Inflammatory macrophage treated with lipopolysaccharide for 4 hours (primary cell): ENCODE results near the gene STK24.

Source experiments
- DNase-seq: peaks from one replicate; pipeline ENCODE4 v3.0.0-alpha.2; 2020

The STK24 gene

GRCh38 chr13:98508280-98508679 is 68.6 kb downstream of the STK24 start:
- DNase-seq: no peak

DNA sequence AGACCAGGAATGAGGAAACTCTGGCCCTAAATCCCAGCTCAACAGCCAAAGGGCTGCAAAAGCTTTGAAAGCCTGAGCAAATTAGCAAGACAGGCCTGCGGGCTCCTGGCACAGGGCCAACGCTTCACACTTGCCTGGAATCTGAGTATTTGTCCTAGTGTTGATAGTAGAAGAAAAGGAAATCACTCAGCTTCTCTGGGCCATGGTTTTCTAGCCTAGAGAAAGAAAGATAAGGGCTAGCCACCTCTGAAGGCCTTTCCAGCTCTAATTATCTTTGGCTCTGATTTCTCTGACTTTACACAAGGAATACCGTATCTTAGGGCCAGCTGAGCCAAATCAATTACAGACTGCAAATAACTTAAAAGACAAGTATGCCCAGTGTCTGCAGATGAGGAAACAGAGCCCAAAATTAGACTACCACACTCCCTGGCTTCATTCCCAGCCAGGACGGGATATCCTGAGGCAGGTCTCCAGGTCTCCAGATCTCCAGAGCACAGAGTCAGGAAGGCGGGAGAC is 69.6 kb downstream of the STK24 start:
- no peak for DNase-seq

DNA sequence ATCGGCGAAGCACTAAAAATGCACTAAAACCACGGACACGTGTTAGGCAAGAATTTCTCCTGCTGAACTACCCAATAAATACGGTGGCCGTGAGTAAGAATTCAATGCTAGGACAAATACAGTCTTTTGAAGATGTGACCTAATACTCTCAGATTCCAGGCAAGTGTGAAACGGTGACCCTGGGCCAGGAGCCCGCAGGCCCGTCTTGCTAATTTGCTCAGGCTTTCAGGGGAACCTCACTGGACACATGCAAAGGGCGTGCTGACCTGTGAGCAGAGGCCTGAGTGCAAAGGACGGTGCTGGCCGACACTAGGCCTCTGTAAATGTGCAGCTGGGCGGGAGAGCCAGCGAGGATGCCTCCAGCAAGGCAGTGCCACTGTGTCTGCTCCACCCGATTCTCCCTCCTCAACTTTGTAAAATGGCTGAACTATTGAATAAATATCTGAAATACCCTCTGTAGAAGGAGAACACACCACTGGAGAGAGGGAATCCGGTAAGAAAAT is 70.1 kb downstream of the STK24 start:
- DNase-seq: no peak

GRCh38 chr13:98506322-98506721 is 70.6 kb downstream of the STK24 start:
- no peak for DNase-seq

- no peak for DNase-seq
These were observed 71.7 kb downstream of the STK24 start for GRCh38 chr13:98505217-98505616.

GRCh38 chr13:98504371-98504963 is 72.4 kb downstream of the STK24 start:
- DNase-seq: no peak

- DNase-seq: no peak
These were observed 72.9 kb downstream of the STK24 start for GRCh38 chr13:98504029-98504351.

DNA sequence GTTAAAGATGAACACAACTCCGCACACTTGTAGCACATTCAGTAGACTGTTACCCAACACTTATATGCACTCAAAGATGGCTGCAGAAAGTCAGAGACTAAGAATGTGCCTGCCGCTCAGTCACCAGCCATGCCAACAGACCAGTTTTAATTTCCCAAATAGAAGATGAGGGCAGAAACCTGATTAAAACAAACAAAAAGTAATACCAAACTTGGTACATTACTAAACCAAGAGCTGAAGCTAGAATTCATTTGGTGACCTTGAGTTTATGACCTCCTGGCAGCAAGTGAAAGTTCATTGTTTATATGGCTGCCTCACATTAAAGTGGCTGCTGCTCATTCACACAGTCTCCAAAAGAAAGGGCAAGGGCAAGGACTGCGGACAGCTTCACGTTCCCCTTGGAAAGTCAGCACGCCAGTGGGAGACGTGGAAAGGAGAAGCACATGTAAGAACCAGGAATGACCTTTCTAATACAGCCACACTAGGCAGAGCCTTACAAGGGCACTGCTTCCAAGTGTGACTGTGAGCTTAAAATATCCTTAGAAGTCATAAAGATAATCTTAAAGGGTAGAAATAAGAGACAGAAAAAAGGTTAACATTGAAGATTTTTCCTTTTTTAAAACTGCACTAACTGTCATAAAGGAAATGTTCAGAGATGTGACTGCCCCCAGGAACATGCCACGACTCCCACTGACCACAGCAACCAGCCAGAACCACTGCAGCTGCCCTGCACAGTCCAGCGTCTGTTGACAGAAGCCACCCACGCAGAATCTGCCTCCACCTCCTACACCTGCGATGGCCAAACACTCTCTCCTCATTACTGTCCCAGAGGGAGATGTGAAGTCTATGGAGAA is 73.5 kb downstream of the STK24 start:
- no peak for DNase-seq

GRCh38 chr13:98500963-98501421 is 75.9 kb downstream of the STK24 start:
- DNase-seq: no peak

DNA sequence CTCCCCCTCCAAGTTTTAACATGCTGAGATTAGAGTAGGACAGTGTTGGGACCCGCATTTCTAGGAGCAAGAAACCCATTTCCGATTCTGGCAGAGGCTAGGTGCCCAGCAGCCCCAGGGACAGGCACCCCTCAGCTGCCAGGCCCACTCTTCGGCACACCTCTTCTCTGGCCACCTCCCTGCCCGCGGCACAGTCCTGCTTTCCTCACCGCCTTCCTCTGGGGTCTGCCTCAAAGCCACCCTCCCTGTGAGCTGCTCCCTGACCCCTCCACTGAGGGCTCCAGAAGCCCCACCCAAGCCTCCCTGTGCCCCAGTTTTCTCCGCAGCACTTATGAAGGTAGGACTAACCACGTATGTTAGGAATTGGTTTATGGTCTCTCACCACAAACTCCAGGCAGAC is 79.9 kb downstream of the STK24 start:
- DNase-seq: no peak

- DNase-seq: no peak
These were observed 80.5 kb downstream of the STK24 start for GRCh38 chr13:98496479-98496791.

GRCh38 chr13:98495627-98496478 is 81.1 kb downstream of the STK24 start:
- DNase-seq: peak; percentile 61

- no peak for DNase-seq
These were observed 82.1 kb downstream of the STK24 start for GRCh38 chr13:98494769-98495168.

GRCh38 chr13:98493042-98493712 is 83.7 kb downstream of the STK24 start:
- peak; percentile 20 for DNase-seq

GRCh38 chr13:98492335-98493041 is 84.4 kb downstream of the STK24 start:
- DNase-seq: no peak

- DNase-seq: no peak
These were observed 86.0 kb downstream of the STK24 start for GRCh38 chr13:98490866-98491265.

- DNase-seq: no peak
These were observed 86.6 kb downstream of the STK24 start for GRCh38 chr13:98490195-98490836.

DNA sequence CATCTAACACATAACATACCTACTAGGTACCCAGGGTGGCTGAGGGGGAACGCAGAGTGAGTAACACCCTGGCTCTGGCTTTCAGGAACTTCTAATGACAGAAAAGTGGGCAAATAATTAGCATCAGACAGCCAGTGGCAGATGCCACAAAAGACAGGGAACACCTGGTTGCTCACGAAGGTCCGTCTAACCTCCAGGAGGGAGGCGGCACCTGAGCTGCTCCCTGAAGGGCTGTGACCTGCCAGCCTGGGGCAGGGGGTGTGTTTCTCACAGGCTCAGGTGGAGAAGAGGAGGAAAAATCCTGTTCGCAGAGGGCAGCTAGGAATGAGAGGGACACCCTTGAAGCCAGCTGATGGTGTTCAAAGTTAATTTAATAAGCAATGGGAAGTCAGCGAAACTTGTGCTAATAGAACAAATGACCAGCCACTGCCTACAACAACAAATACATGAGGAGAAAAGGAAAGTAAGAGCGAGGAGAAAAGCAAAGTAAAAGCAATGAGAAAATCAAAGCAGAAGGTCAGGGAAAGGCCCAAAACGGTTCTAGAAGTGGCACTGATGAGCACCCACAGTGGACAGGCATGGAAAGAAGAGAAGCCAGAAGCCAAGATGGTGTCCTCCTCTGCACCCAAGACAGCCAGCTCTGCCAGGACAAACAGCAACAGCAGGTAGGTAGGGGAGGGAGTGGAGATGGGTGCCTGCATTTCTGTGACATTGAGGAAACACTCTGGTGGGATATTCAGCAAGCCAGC is 87.3 kb downstream of the STK24 start:
- no peak for DNase-seq

DNA sequence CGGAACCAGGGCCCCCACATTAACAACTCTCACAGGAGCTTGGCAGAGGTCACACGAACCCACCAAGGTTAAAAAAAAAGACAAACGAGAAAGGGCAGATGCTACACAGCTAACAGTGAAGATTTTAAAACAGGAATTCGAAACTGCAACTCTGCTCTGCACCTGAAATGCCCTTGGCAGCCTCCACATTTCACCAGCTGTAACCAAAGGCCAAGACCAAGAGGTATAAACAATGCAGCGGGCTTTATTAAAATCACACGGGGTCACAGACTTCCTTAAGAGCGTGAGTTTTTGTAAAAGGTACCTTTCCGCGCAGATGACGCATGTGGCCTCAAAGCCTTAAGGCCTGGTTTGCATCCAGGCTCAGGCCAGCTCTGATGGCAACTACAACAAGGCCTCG is 88.2 kb downstream of the STK24 start:
- no peak for DNase-seq

GRCh38 chr13:98487522-98487921 is 89.4 kb downstream of the STK24 start:
- no peak for DNase-seq

- no peak for DNase-seq
These were observed 89.9 kb downstream of the STK24 start for GRCh38 chr13:98487016-98487415.
